Colonic mucosa (tissue), 4 donors: Measurements from ENCODE around the gene EPHA2. TPM values are rescaled to one million over a fixed set of nuclear protein-coding genes. Genes with fewer than 3 reads are reported as not detected.

Experiments used
- DNase-seq: peaks from one replicate; pipeline ENCODE4 v3.0.0-alpha.2; 2020
- H3K27ac ChIP-seq: fragments of 200-600 bp; one replicate; pipeline ENCODE4 v1.8.0; 2021
- H3K27me3 ChIP-seq: fragments of 200-600 bp; one replicate; pipeline ENCODE4 v1.8.0; 2021
- H3K36me3 ChIP-seq: fragments of 200-600 bp; one replicate; pipeline ENCODE4 v1.8.0; 2021
- H3K4me1 ChIP-seq: fragments of 200-600 bp; one replicate; pipeline ENCODE4 v1.8.0; 2021; ENCODE audit warnings: mild to moderate bottlenecking
- H3K4me3 ChIP-seq: fragments of 200-600 bp; one replicate; pipeline ENCODE4 v1.8.0; 2021
- H3K9ac ChIP-seq, 2 donors: one replicate each; pipeline ENCODE4 v1.7.0; 2013; ENCODE audit warnings: control low read depth in 2 of 2, low read depth in 2 of 2, low read length in 2 of 2
- H3K9me3 ChIP-seq: fragments of 200-600 bp; one replicate; pipeline ENCODE4 v1.8.0; 2021
- CTCF ChIP-seq: fragments of 200-600 bp; IDR thresholded peaks from one replicate; pipeline ENCODE4 v1.8.0; 2022; ENCODE audit warnings: antibody characterized with exemption, mild to moderate bottlenecking
- intact Hi-C: fragments of 100-400 bp; cut with DNase I; formaldehyde crosslinking; loops from one replicate; pipeline ENCODE4 v1.14.1; 2022
- total RNA-seq, 2 donors: library from RNA; stranded (reverse); fragmentation: NEBNext Ultra II Directional in 1 of 2; extraction: Animal tissue kit (Norgen Biotek cat#: 25700) in 1 of 2; gene quantifications; one replicate each; pipeline ENCODE4 v1.2.1, GENCODE V29; 2021
- donor health status: healthy.
- donor health status: DM: no; HTN: no; CAD: no.
- donor health status: DM: no; HTN: no; CAD: no.

The EPHA2 gene
- total RNA-seq, 2 donors from 2014 or later = 15.7 to 40.8 TPM

GRCh38 chr1:16148329-16149092 is 7.4 kb downstream of the EPHA2 start:
- intact Hi-C loops = no loop called here
- peaks cover 6% of the 10 kb centered on the region for H3K36me3 ChIP-seq
- H3K27ac ChIP-seq = no peak overlapping the region
- no peak overlapping the region for H3K9ac ChIP-seq
- no peaks in the 10 kb centered on the region for H3K9me3 ChIP-seq
- H3K27me3 ChIP-seq = no peaks in the 10 kb centered on the region
- TF ChIP-seq CTCF = no peak
- H3K4me3 ChIP-seq = no peak overlapping the region
- DNase-seq = no peak
- peaks cover 21% of the 10 kb centered on the region for H3K4me1 ChIP-seq

- peaks cover 15% of the 10 kb centered on the region for H3K4me1 ChIP-seq
- intact Hi-C loops = no loop called here
- H3K27me3 ChIP-seq = no peaks in the 10 kb centered on the region
- peaks cover 6% of the 10 kb centered on the region for H3K36me3 ChIP-seq
- H3K4me3 ChIP-seq = no peak overlapping the region
- H3K9ac ChIP-seq = peak overlapping the region in 1 of 2 donors; percentile 26
- H3K9me3 ChIP-seq = no peaks in the 10 kb centered on the region
- no peak for TF ChIP-seq CTCF
- no peak for DNase-seq
- peak overlapping the region; percentile 71 for H3K27ac ChIP-seq
Observed at GRCh38 chr1:16147156-16147926, 8.5 kb downstream of the EPHA2 start.

GRCh38 chr1:16146279-16147155 is 9.4 kb downstream of the EPHA2 start:
- intact Hi-C loops = no loop called here
- Histone ChIP-seq H3K4me1 (peaks cover 15% of the 10 kb centered on the region), H3K9ac (peak overlapping the region; percentile 42 to 81), H3K27ac (peak overlapping the region; percentile 71), H3K4me3 (no peak overlapping the region), H3K9me3 (no peaks in the 10 kb centered on the region), H3K27me3 (no peaks in the 10 kb centered on the region), H3K36me3 (peaks cover 6% of the 10 kb centered on the region)
- DNase-seq = peak; percentile 50
- TF ChIP-seq CTCF = no peak

- peaks cover 6% of the 10 kb centered on the region for H3K36me3 ChIP-seq
- no peaks in the 10 kb centered on the region for H3K27me3 ChIP-seq
- H3K27ac ChIP-seq = peak overlapping the region; percentile 71
- DNase-seq = peak; percentile 64
- H3K4me1 ChIP-seq = peaks cover 15% of the 10 kb centered on the region
- TF ChIP-seq CTCF = no peak
- intact Hi-C loops = no loop called here
- H3K9me3 ChIP-seq = no peaks in the 10 kb centered on the region
- H3K9ac ChIP-seq = peak overlapping the region; percentile 42 to 81
- H3K4me3 ChIP-seq = no peak overlapping the region
Observed at GRCh38 chr1:16145662-16146278, 10.1 kb downstream of the EPHA2 start.
